CD14-positive monocyte (primary cell): ENCODE data around the gene PLEKHA7. TPM values are rescaled to one million over a fixed set of nuclear protein-coding genes. Genes with fewer than 3 reads are reported as not detected.
A peak's percentile ranks its signal among the peaks of the same experiment; 100 is the strongest.

ENCODE experiments used
- DNase-seq, 3 donors: peaks; one replicate each; pipeline ENCODE4 v3.0.0-alpha.2; 2011 to 2022
- H2AFZ ChIP-seq: 2 replicates; pipeline ENCODE4 v1.6.0; 2012; ENCODE audit warnings: mild to moderate bottlenecking, low read depth, low read length, inconsistent platforms; ENCODE audit not compliant: insufficient read depth, poor library complexity, severe bottlenecking
- H3K27ac ChIP-seq, 2 donors: 1 replicate in 1 of 2; 2 replicates in 1 of 2; pipeline ENCODE4 v1.5.1; 2012 to 2013; ENCODE audit warnings: low read length in 2 of 2, control low read depth in 1 of 2, inconsistent platforms in 1 of 2, low read depth in 1 of 2, mild to moderate bottlenecking in 1 of 2
- H3K27me3 ChIP-seq, 2 donors: one replicate each; pipeline versions ENCODE4 v1.6.0 to v1.6.1; 2011 to 2013; ENCODE audit warnings: low read length in 2 of 2; ENCODE audit not compliant: control insufficient read depth in 2 of 2, insufficient read depth in 2 of 2
- H3K36me3 ChIP-seq, 2 donors: replicated peaks in 1 of 2; 1 replicate in 1 of 2; 2 replicates in 1 of 2; pipeline versions ENCODE4 v1.5.1 to v1.6.1; 2012 to 2013; ENCODE audit warnings: low read length in 2 of 2, control low read depth in 1 of 2, inconsistent platforms in 1 of 2, mild to moderate bottlenecking in 1 of 2; ENCODE audit not compliant: insufficient read depth in 2 of 2, control insufficient read depth in 1 of 2
- H3K4me1 ChIP-seq, 2 donors: 1 replicate in 1 of 2; 2 replicates in 1 of 2; pipeline versions ENCODE4 v1.5.1 to v1.6.1; 2012 to 2013; ENCODE audit warnings: low read length in 2 of 2, control low read depth in 1 of 2, inconsistent platforms in 1 of 2, mild to moderate bottlenecking in 1 of 2, moderate library complexity in 1 of 2; ENCODE audit not compliant: insufficient read depth in 2 of 2, control insufficient read depth in 1 of 2
- H3K4me2 ChIP-seq: replicated peaks from 2 replicates; pipeline ENCODE3; 2012; ENCODE audit warnings: low read length, moderate library complexity, mild to moderate bottlenecking; ENCODE audit not compliant: poor library complexity, severe bottlenecking; ENCODE audit errors: extremely low read depth
- H3K4me3 ChIP-seq, 3 experiments: fragments of 200-600 bp in 1 of 3; sonication (generic) in 1 of 3; replicated peaks in 1 of 3; 1 replicate in 2 of 3; 2 replicates in 1 of 3; pipeline ENCODE4 v1.5.1; 2011 to 2013; ENCODE audit warnings: low read length in 3 of 3, mild to moderate bottlenecking in 3 of 3, control low read depth in 2 of 3, low read depth in 2 of 3, inconsistent platforms in 1 of 3, moderate library complexity in 1 of 3
- H3K79me2 ChIP-seq: 2 replicates; pipeline ENCODE4 v1.6.0; 2012; ENCODE audit warnings: mild to moderate bottlenecking, control low read depth, inconsistent platforms, low read length, moderate library complexity; ENCODE audit not compliant: insufficient read depth
- H3K9ac ChIP-seq: 2 replicates; pipeline ENCODE4 v1.6.0; 2017; ENCODE audit warnings: low read length, mild to moderate bottlenecking; ENCODE audit not compliant: insufficient read depth, poor library complexity, severe bottlenecking
- H3K9me3 ChIP-seq, 2 donors: replicated peaks in 1 of 2; 1 replicate in 1 of 2; 2 replicates in 1 of 2; pipeline versions ENCODE4 v1.5.1 to v1.6.1; 2012 to 2013; ENCODE audit warnings: low read length in 2 of 2, control low read depth in 1 of 2; ENCODE audit not compliant: control insufficient read depth in 1 of 2, insufficient read depth in 1 of 2
- H4K20me1 ChIP-seq: 2 replicates; pipeline ENCODE4 v1.6.0; 2012; ENCODE audit warnings: mild to moderate bottlenecking, low read length, control low read depth, moderate library complexity; ENCODE audit not compliant: insufficient read depth
- H3K27ac Mint-ChIP-seq, 7 donors: one replicate each; pipeline ENCODE4 v1.8.0; 2020; ENCODE audit warnings: mild to moderate bottlenecking in 7 of 7, mixed read lengths in 7 of 7, moderate library complexity in 6 of 7, inconsistent platforms in 2 of 7
- H3K27me3 Mint-ChIP-seq, 3 donors: one replicate each; pipeline ENCODE4 v1.8.0; 2021 to 2022; ENCODE audit warnings: low read depth in 3 of 3, mild to moderate bottlenecking in 3 of 3, mixed read lengths in 3 of 3, moderate library complexity in 3 of 3, inconsistent platforms in 1 of 3
- H3K36me3 Mint-ChIP-seq, 2 donors: one replicate each; pipeline ENCODE4 v1.8.0; 2020; ENCODE audit warnings: mixed read lengths in 2 of 2, inconsistent platforms in 1 of 2, mild to moderate bottlenecking in 1 of 2
- H3K4me1 Mint-ChIP-seq: one replicate; pipeline ENCODE4 v1.8.0; 2020; ENCODE audit warnings: mild to moderate bottlenecking, mixed read lengths
- H3K4me3 Mint-ChIP-seq, 2 donors: one replicate each; pipeline ENCODE4 v1.8.0; 2020; ENCODE audit warnings: mild to moderate bottlenecking in 2 of 2, mixed read lengths in 2 of 2, moderate library complexity in 1 of 2
- H3K9me3 Mint-ChIP-seq, 7 donors: one replicate each; pipeline ENCODE4 v1.8.0; 2020 to 2022; ENCODE audit warnings: mixed read lengths in 7 of 7, mild to moderate bottlenecking in 6 of 7, moderate library complexity in 6 of 7, inconsistent platforms in 2 of 7
- WGBS: methylation state at CpG from one replicate; pipeline ENCODE4 v1.1.5; 2013; ENCODE audit warnings: missing lambda C conversion rate; ENCODE audit not compliant: insufficient coverage; 5-methylcytosine and 5-hydroxymethylcytosine counted together
- intact Hi-C, 2 donors: fragments of 100-400 bp; cut with micrococcal nuclease; formaldehyde crosslinking; loops; one replicate each; pipeline versions ENCODE4 v1.15.0 to v1.15.1; 2023
- polyA plus RNA-seq, 3 donors: library from polyadenylated mRNA; depleted of rRNA in 1 of 3; unstranded in 2 of 3; stranded (reverse) in 1 of 3; fragments of 300-500 nt in 2 of 3; fragments of >200 nt in 1 of 3; fragmentation: Illumina TruSeq in 2 of 3; gene quantifications; 1 replicate in 2 of 3; 2 replicates in 1 of 3; pipeline ENCODE4 v1.2.3, GENCODE V29; 2012 to 2021
- TF ChIP-seq, protein P1 (sequence below): fragments of 200-600 bp; IDR thresholded peaks from one replicate; pipeline ENCODE4 v1.8.0; 2022; ENCODE audit warnings: antibody characterized with exemption, mild to moderate bottlenecking

Gene PLEKHA7
- polyA plus RNA-seq, 3 donors: 0.05 to 0.92 (median 0.22) TPM

DNA sequence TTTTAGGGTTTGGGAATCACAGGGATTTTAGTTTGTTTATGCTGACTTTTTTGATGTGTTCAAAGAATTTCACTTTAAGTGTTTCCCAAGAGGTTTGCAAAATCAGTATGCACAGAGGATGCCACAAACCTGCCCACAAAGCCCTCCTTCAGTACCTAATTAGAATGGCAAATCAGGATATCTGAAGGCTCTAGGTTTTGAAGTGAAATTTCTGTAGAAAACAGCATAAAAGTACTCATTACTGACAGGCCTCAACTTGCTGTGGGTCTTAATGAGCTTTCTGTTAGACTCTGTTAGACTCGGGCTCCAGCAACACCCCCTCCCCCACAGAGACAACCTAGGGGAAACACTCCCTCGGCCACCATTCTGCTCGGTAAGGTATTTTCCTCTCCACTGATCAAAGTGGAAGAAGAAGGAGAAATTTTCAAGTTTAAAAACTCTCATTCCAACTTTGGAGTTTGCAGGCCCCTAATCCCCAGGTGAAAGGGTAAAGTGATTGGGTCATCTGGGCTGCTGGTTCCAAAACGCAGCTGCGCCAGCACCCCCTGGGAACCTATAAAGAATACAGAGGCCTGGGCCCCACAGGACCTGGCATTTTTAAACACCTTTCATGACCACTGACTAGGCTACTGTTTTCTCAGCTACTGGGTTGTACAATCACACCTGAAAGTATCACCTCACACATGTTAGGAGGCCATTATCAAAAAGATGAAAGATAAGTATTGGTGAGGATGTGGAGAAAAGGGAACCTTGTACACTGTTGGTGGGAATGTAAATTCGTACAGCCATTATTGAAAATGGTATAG lies 67.5 kb downstream of the PLEKHA7 start:
- Histone ChIP-seq H3K4me1 (no peaks in the 10 kb centered on the region), H2AFZ (no peak overlapping the region), H3K27ac (no peak overlapping the region), H3K27me3 (no peaks in the 10 kb centered on the region), H4K20me1 (no peaks in the 10 kb centered on the region), H3K9ac (no peak overlapping the region), H3K79me2 (no peaks in the 10 kb centered on the region), H3K9me3 (no peaks in the 10 kb centered on the region), H3K4me3 (no peak overlapping the region), H3K4me2 (no peak overlapping the region), H3K36me3 (no peaks in the 10 kb centered on the region)
- intact Hi-C loops: no loop called here
- TF ChIP-seq, protein P1, sequence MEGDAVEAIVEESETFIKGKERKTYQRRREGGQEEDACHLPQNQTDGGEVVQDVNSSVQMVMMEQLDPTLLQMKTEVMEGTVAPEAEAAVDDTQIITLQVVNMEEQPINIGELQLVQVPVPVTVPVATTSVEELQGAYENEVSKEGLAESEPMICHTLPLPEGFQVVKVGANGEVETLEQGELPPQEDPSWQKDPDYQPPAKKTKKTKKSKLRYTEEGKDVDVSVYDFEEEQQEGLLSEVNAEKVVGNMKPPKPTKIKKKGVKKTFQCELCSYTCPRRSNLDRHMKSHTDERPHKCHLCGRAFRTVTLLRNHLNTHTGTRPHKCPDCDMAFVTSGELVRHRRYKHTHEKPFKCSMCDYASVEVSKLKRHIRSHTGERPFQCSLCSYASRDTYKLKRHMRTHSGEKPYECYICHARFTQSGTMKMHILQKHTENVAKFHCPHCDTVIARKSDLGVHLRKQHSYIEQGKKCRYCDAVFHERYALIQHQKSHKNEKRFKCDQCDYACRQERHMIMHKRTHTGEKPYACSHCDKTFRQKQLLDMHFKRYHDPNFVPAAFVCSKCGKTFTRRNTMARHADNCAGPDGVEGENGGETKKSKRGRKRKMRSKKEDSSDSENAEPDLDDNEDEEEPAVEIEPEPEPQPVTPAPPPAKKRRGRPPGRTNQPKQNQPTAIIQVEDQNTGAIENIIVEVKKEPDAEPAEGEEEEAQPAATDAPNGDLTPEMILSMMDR: no peak
- DNase-seq: no peak
- H3K27ac Mint-ChIP-seq: no peak overlapping the region
- WGBS: 100% methylated on average over 1 of the region's 6 CpGs
- no peak overlapping the region for H3K4me3 Mint-ChIP-seq
- H3K36me3 Mint-ChIP-seq: no peaks in the 10 kb centered on the region
- peaks cover 1 to 6% (median 2%) of the 10 kb centered on the region in 3 donors for H3K27me3 Mint-ChIP-seq
- H3K4me1 Mint-ChIP-seq: peaks cover 3% of the 10 kb centered on the region
- H3K9me3 Mint-ChIP-seq: peaks cover 0 to 2% (median 0%) of the 10 kb centered on the region in 7 donors

DNA sequence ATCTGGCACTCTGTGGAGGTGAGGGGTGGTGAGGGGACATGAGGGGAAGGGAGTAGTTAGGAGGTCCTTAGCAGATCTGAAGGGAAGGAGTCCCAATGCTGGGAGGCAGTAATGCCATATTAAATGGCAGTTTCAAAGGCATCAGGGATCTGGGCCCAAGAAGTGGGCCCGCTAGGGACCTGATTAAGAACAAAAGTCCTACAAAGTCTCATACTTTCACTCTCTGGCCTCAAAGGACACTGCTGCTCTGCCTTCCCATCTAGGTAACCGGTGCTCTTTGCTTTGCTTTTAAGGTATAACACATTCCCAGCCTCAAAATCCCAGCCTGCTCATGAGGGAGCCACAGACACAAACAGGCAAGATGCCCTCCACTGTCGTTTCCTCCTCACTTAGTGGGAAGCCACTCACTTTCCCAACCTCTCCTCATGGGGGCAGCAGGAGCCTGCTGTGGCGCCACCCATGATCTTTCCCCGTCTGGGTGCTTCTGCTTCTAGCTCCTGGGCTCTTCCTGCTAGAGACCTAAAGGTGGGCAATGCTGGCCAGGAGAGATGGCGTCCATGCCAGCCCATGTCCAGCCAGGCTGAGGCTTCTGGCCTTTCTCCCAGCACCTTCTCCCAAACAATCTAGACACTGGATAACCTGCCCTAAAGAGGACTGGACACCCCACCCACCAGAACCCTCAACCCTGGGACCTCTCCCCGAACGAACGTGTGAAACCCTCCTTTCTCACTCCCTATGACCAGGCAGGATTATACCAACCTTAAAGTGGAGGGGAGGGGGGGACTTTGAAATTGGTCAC lies 68.3 kb downstream of the PLEKHA7 start:
- H3K9me3 ChIP-seq: no peaks in the 10 kb centered on the region
- H3K4me1 Mint-ChIP-seq: peaks cover 3% of the 10 kb centered on the region
- no peaks in the 10 kb centered on the region for H3K27me3 ChIP-seq
- no peaks in the 10 kb centered on the region for H4K20me1 ChIP-seq
- 22% methylated on average over 6 of the region's 9 CpGs for WGBS
- peaks cover 0 to 2% (median 0%) of the 10 kb centered on the region in 7 donors for H3K9me3 Mint-ChIP-seq
- H3K4me3 ChIP-seq: no peak overlapping the region
- peak in 2 of 3 donors; percentile 1 to 10 for DNase-seq
- no peak overlapping the region for H3K4me2 ChIP-seq
- H3K27ac Mint-ChIP-seq: peak overlapping the region in 1 of 7 donors; percentile 66
- H3K79me2 ChIP-seq: no peaks in the 10 kb centered on the region
- no peaks in the 10 kb centered on the region for H3K36me3 Mint-ChIP-seq
- no peak overlapping the region for H2AFZ ChIP-seq
- H3K4me1 ChIP-seq: no peaks in the 10 kb centered on the region
- no peaks in the 10 kb centered on the region for H3K36me3 ChIP-seq
- TF ChIP-seq, protein P1: peak; percentile 28
- H3K27me3 Mint-ChIP-seq: peaks cover 1 to 6% (median 2%) of the 10 kb centered on the region in 3 donors
- H3K4me3 Mint-ChIP-seq: no peak overlapping the region
- H3K27ac ChIP-seq: no peak overlapping the region
- no peak overlapping the region for H3K9ac ChIP-seq
- intact Hi-C loops: no loop called here
